Type B pancreatic cell (in vitro differentiated cells): Measurements from ENCODE around the gene SHROOM1. TPM values are rescaled to one million over a fixed set of nuclear protein-coding genes. Genes with fewer than 3 reads are reported as not detected.

Experiments used
- DNase-seq: peaks from one replicate; pipeline ENCODE4 v3.0.0; 2021; ENCODE audit warnings: mixed read lengths; ENCODE audit not compliant: unreplicated experiment; ENCODE audit errors: extremely low spot score
- H3K27ac Mint-ChIP-seq: 2 replicates; pipeline ENCODE4 v1.8.0; 2021; ENCODE audit warnings: mild to moderate bottlenecking, mixed read lengths
- H3K27me3 Mint-ChIP-seq: 2 replicates; pipeline ENCODE4 v1.8.0; 2021; ENCODE audit warnings: mixed read lengths
- H3K36me3 Mint-ChIP-seq: 2 replicates; pipeline ENCODE4 v1.8.0; 2021; ENCODE audit warnings: mixed read lengths
- H3K4me1 Mint-ChIP-seq: one replicate; pipeline ENCODE4 v1.8.0; 2021; ENCODE audit warnings: mixed read lengths; ENCODE audit not compliant: unreplicated experiment
- H3K4me3 Mint-ChIP-seq: 2 replicates; pipeline ENCODE4 v1.8.0; 2021; ENCODE audit warnings: mild to moderate bottlenecking, mixed read lengths
- H3K9me3 Mint-ChIP-seq: 2 replicates; pipeline ENCODE4 v1.8.0; 2021; ENCODE audit warnings: mixed read lengths
- total RNA-seq: library from RNA; stranded (reverse); gene quantifications from 2 replicates; pipeline ENCODE4 v1.2.1, GENCODE V29; 2021; ENCODE audit warnings: low replicate concordance
- TF ChIP-seq, protein P1 (sequence below): fragments of 200-600 bp; sonication (generic); conservative IDR thresholded peaks from 2 replicates; pipeline ENCODE4 v1.5.0; 2021; ENCODE audit warnings: antibody characterized with exemption, mild to moderate bottlenecking

The SHROOM1 gene
- total RNA-seq, 1 donor from 2014 or later = 7.2 TPM

DNA sequence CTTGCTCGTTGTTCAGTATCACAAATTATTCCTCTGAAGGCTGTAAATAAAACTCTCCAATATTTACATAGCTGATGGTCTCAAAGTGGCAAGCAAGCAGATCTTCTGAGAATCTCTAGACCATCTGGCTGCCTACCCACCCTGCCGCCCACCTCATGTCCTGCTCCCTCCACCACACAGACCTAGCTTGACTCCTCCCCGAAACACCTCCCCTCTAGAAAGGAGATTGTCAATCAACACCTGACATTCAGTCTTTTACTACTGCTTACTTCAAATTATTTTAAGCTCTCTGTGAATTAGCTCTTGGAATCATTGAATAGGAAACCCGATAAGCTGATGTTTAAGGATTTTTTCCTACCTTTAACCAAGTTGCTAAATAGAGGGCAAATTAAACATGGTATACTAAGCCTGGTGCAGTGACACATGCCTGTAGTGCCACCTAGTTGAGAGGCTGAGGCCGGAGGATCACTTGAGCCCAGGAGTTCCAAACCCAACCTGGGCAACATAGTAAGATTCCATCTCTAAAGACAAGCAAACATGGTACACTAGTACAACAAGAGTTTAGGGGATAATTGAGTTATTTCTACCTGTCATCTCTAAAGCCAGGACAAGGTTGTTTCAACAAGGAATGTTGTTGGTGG is 28.3 kb downstream of the SHROOM1 start:
- Mint-ChIP-seq H3K36me3 (no peaks in the 10 kb centered on the region), H3K4me3 (no peak overlapping the region), H3K27me3 (peaks cover 11% of the 10 kb centered on the region), H3K4me1 (peaks cover 4% of the 10 kb centered on the region), H3K9me3 (no peaks in the 10 kb centered on the region), H3K27ac (no peak overlapping the region)
- TF ChIP-seq, protein P1, sequence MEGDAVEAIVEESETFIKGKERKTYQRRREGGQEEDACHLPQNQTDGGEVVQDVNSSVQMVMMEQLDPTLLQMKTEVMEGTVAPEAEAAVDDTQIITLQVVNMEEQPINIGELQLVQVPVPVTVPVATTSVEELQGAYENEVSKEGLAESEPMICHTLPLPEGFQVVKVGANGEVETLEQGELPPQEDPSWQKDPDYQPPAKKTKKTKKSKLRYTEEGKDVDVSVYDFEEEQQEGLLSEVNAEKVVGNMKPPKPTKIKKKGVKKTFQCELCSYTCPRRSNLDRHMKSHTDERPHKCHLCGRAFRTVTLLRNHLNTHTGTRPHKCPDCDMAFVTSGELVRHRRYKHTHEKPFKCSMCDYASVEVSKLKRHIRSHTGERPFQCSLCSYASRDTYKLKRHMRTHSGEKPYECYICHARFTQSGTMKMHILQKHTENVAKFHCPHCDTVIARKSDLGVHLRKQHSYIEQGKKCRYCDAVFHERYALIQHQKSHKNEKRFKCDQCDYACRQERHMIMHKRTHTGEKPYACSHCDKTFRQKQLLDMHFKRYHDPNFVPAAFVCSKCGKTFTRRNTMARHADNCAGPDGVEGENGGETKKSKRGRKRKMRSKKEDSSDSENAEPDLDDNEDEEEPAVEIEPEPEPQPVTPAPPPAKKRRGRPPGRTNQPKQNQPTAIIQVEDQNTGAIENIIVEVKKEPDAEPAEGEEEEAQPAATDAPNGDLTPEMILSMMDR = no peak
- no peak for DNase-seq

DNA sequence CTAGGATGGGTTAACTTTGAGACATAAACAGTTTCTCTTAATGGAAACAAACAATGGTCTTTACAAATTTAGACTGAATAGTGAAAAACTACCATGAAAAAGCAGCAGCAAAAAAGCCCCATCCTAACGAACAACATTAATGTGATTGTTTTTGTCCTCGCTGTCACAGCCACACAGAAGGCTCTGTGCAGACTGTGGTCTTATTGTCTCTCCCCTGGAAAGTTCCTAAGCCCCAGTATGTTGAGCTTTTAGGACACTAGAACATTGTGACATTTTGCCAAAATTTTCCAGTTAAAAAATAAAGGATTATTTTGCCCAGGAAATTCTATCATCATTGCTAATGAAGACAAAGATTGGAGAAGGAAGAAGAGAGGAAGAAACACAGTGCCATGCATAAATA is 29.9 kb downstream of the SHROOM1 start:
- no peak overlapping the region for H3K27ac Mint-ChIP-seq

DNA sequence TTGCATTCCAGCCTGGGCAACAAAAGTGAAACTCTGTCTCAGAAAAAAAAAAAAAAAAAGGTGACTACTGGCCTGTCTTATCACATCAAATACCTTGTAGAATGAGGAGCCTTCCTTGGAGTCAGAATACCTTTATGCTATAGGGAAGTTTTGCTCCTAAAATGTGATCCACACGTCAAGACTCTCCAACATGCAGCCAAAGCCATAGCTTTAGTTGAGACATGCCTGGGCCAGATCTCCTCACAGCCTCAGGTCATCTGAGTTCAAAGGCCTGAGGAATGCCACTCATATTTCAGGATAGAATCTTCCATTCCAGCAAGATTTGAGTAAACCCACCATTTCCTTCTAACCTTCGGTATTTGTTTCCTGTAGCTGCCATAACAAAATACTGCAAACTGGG is 31.1 kb downstream of the SHROOM1 start:
- Mint-ChIP-seq H3K36me3 (no peaks in the 10 kb centered on the region), H3K27me3 (peaks cover 10% of the 10 kb centered on the region), H3K4me1 (peaks cover 4% of the 10 kb centered on the region), H3K4me3 (no peak overlapping the region), H3K9me3 (no peaks in the 10 kb centered on the region), H3K27ac (no peak overlapping the region)
- DNase-seq = no peak
- TF ChIP-seq, protein P1 = no peak

More for the DNA sequence above, 29.9 kb downstream of the SHROOM1 start:
- Mint-ChIP-seq H3K9me3 (no peaks in the 10 kb centered on the region), H3K4me1 (peaks cover 4% of the 10 kb centered on the region), H3K27me3 (peaks cover 11% of the 10 kb centered on the region), H3K36me3 (no peaks in the 10 kb centered on the region), H3K4me3 (no peak overlapping the region)
- no peak for DNase-seq
- TF ChIP-seq, protein P1 = no peak

DNA sequence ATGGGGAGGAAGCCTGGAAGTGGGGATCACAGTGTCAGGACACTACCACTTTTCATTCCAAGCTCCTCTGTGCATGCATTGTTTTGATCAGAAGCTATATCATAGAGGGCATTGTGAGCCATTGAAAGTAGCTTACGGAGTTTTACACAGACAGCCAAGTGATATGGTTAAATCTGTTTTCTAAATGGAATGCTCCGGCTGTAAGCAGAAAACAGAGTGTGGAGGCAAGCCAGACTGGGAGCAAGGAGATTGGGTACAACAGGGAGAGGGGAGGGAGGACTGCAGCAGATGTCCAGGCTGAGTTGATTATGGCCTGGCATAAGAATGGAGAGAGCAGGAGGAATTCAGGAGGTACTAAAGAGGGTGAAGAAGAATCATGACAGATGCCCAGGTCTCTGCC is 32.8 kb downstream of the SHROOM1 start:
- no peaks in the 10 kb centered on the region for H3K36me3 Mint-ChIP-seq
- H3K4me1 Mint-ChIP-seq = peaks cover 4% of the 10 kb centered on the region
- TF ChIP-seq, protein P1 = no peak
- no peak overlapping the region for H3K27ac Mint-ChIP-seq
- H3K27me3 Mint-ChIP-seq = peaks cover 6% of the 10 kb centered on the region
- no peaks in the 10 kb centered on the region for H3K9me3 Mint-ChIP-seq
- DNase-seq = no peak
- no peak overlapping the region for H3K4me3 Mint-ChIP-seq

DNA sequence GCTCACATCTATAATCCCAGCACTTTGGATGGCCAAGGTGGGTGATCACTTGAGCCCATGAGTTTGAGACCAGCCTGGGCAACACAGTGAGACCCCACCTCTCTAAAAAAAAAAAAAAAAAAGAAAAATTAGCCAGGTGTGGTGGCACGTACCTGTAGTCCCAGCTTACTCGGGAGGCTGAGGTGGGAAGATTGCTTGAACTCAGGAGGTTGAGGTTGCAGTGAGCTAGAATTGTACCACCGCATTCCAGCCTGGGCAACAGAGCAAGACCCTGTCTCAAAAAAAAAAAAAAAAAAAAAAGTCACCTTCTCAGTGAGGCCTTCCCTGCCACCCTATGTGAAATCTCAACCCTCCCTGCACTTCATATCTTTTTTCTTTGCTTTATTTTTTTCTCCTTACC is 39.4 kb downstream of the SHROOM1 start:
- Mint-ChIP-seq H3K4me3 (no peak overlapping the region), H3K9me3 (no peaks in the 10 kb centered on the region), H3K27me3 (peaks cover 12% of the 10 kb centered on the region), H3K27ac (no peak overlapping the region), H3K4me1 (peaks cover 8% of the 10 kb centered on the region), H3K36me3 (no peaks in the 10 kb centered on the region)
- TF ChIP-seq, protein P1 = no peak
- DNase-seq = no peak
